Naive thymus-derived CD8-positive, alpha-beta T cell (primary cell): ENCODE results near the gene TBL1X. TPM values are rescaled to one million over a fixed set of nuclear protein-coding genes. Genes with fewer than 3 reads are reported as not detected.
A peak's percentile ranks its signal among the peaks of the same experiment; 100 is the strongest.

ENCODE experiments used
- ATAC-seq, 2 donors: fragments of 150-1000 bp; cut with Tn5 transposase in 1 of 2; sonication (Bioruptor Pico), chemical (Tn5 transposase) in 1 of 2; 1 replicate in 1 of 2; 2 replicates in 1 of 2; pipeline ENCODE4 v1.10.0; 2021; ENCODE audit warnings: mild to moderate bottlenecking in 2 of 2, moderate library complexity in 2 of 2
- POLR2A ChIA-PET: fragments of 350-600 bp; sonication (Branson Sonifier 250); formaldehyde crosslinking; loops from one replicate; lab custom pipeline; 2021; ENCODE audit warnings: antibody characterized with exemption; lab: Charles Lee
- DNase-seq, 10 donors: peaks; one replicate each; pipeline versions ENCODE4 v3.0.0 to v3.0.0-alpha.2; 2020 to 2022
- H3K27ac Mint-ChIP-seq, 10 donors: one replicate each; pipeline ENCODE4 v1.8.0; 2020 to 2022; ENCODE audit warnings: mild to moderate bottlenecking in 10 of 10, mixed read lengths in 10 of 10, moderate library complexity in 4 of 10, inconsistent platforms in 1 of 10
- H3K27me3 Mint-ChIP-seq, 5 donors: one replicate each; pipeline ENCODE4 v1.8.0; 2021 to 2022; ENCODE audit warnings: mixed read lengths in 5 of 5
- H3K36me3 Mint-ChIP-seq, 3 donors: one replicate each; pipeline ENCODE4 v1.8.0; 2020 to 2022; ENCODE audit warnings: mixed read lengths in 3 of 3, mild to moderate bottlenecking in 2 of 3, inconsistent platforms in 1 of 3
- H3K4me1 Mint-ChIP-seq, 4 donors: one replicate each; pipeline ENCODE4 v1.8.0; 2021 to 2022; ENCODE audit warnings: mixed read lengths in 4 of 4
- H3K4me3 Mint-ChIP-seq, 10 donors: one replicate each; pipeline ENCODE4 v1.8.0; 2020 to 2022; ENCODE audit warnings: mild to moderate bottlenecking in 10 of 10, mixed read lengths in 10 of 10, moderate library complexity in 6 of 10, inconsistent platforms in 1 of 10
- H3K9me3 Mint-ChIP-seq, 9 donors: one replicate each; pipeline ENCODE4 v1.8.0; 2020 to 2022; ENCODE audit warnings: mixed read lengths in 9 of 9, mild to moderate bottlenecking in 3 of 9, inconsistent platforms in 1 of 9, moderate library complexity in 1 of 9
- polyA plus RNA-seq, 3 donors: library from polyadenylated mRNA; unstranded; fragments of 300-500 nt; fragmentation: Illumina TruSeq; gene quantifications; one replicate each; pipeline ENCODE4 v1.2.3, GENCODE V29; 2021
- total RNA-seq, 8 experiments: library from RNA in 2 of 8; stranded (reverse) in 2 of 8; gene quantifications; one replicate each; pipeline ENCODE4 v1.2.3 and lab custom pipeline; 2021 to 2026

TBL1X gene
- total and polyA plus RNA-seq, 5 experiments from 2014 or later, result 14.6 to 49.5 (median 23.4) TPM

GRCh38 chrX:9665113-9665512 lies 200.3 kb downstream of the TBL1X start:
- Mint-ChIP-seq H3K4me3 (no peak overlapping the region), H3K9me3 (no peaks in the 10 kb centered on the region), H3K4me1 (peaks cover 0 to 8% (median 4%) of the 10 kb centered on the region in 4 donors), H3K27me3 (no peaks in the 10 kb centered on the region), H3K36me3 (peaks cover 0 to 11% (median 7%) of the 10 kb centered on the region in 3 donors), H3K27ac (no peak overlapping the region)
- no peak for DNase-seq
- ATAC-seq, result no peak
- POLR2A ChIA-PET, result no interaction called here

- Mint-ChIP-seq H3K4me3 (no peak overlapping the region), H3K27me3 (no peaks in the 10 kb centered on the region), H3K36me3 (peaks cover 0 to 23% (median 6%) of the 10 kb centered on the region in 3 donors), H3K4me1 (peaks cover 5 to 17% (median 10%) of the 10 kb centered on the region in 4 donors), H3K27ac (no peak overlapping the region), H3K9me3 (no peaks in the 10 kb centered on the region)
- POLR2A ChIA-PET, result no interaction called here
- ATAC-seq (no peak), DNase-seq (no peak)
These were observed 203.7 kb downstream of the TBL1X start for GRCh38 chrX:9668537-9668936.

DNA sequence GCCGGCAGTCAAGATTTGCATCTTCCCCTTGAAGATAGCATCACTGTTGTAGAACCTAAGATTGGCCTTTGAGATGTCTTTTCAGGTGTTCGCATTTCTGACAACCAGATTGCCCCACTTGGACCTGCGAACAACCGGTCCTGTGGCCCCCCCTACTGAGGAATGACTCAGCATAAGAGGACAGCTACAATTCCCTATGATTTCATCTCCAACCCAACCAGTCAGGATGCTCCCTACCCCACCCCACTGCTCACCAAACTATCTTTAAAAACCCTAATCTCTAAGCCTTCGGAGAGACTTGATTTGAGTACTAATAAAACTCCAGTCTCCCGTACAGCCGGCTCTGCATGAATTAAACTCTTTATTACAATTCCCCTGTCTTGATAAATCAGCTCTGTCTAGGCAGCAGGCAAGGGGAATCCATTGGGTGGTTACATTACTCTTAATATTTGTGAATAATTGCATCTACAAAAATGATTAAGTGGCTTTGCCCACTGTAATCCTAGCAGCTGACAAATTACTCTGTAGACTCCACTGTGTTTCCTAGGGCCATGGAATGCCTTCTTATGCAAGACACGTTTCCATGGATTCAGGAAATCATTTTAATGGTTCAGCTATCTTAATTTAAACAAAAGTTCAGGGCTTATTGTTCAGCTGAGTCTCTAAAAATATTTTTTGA lies 205.4 kb downstream of the TBL1X start:
- no peaks in the 10 kb centered on the region for H3K9me3 Mint-ChIP-seq
- H3K27me3 Mint-ChIP-seq, result no peaks in the 10 kb centered on the region
- H3K36me3 Mint-ChIP-seq, result peaks cover 0 to 23% (median 6%) of the 10 kb centered on the region in 3 donors
- DNase-seq (no peak), ATAC-seq (no peak)
- no peak overlapping the region for H3K27ac Mint-ChIP-seq
- POLR2A ChIA-PET, result no interaction called here
- H3K4me3 Mint-ChIP-seq, result no peak overlapping the region
- peaks cover 5 to 17% (median 12%) of the 10 kb centered on the region in 4 donors for H3K4me1 Mint-ChIP-seq

GRCh38 chrX:9671998-9672397 lies 207.1 kb downstream of the TBL1X start:
- H3K4me3 Mint-ChIP-seq, result no peak overlapping the region
- H3K27me3 Mint-ChIP-seq, result no peaks in the 10 kb centered on the region
- H3K36me3 Mint-ChIP-seq, result peaks cover 0 to 15% (median 7%) of the 10 kb centered on the region in 3 donors
- ATAC-seq, result no peak
- H3K4me1 Mint-ChIP-seq, result peaks cover 10 to 27% (median 15%) of the 10 kb centered on the region in 4 donors
- no peak overlapping the region for H3K27ac Mint-ChIP-seq
- DNase-seq, result no peak
- POLR2A ChIA-PET, result no interaction called here
- H3K9me3 Mint-ChIP-seq, result no peaks in the 10 kb centered on the region

GRCh38 chrX:9676306-9676705 lies 211.4 kb downstream of the TBL1X start:
- Mint-ChIP-seq H3K27me3 (no peaks in the 10 kb centered on the region), H3K27ac (peak overlapping the region in 2 of 10 donors; percentile 41 to 72), H3K4me1 (peaks cover 13 to 38% (median 25%) of the 10 kb centered on the region in 4 donors), H3K4me3 (no peak overlapping the region), H3K36me3 (peaks cover 0 to 20% (median 7%) of the 10 kb centered on the region in 3 donors), H3K9me3 (no peaks in the 10 kb centered on the region)
- POLR2A ChIA-PET, result interaction anchor here (0.6 kb wide), 1 partner anchor 204 kb away, joined by 3 read pairs; no protein-coding TSS in a partner anchor
- DNase-seq (no peak), ATAC-seq (no peak)

DNA sequence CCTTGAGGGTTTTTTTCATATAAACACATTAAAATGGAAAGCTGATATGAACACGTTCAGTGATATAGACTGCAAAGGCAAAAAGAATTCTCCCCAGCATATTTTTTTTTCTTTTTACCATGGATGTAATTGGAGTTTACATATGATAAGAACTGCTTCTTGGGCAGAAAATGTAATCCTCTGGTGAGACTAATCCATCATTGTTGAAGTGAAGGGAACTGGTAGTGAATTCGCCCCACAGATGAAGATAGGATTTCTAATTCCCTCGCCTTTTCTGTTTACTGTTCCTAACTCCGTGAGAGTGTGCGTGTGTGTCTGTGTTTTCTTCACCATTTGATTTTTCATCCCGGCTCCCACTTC lies 211.9 kb downstream of the TBL1X start:
- H3K27me3 Mint-ChIP-seq, result no peaks in the 10 kb centered on the region
- ATAC-seq (no peak), DNase-seq (no peak)
- peak overlapping the region in 3 of 10 donors; percentile 9 to 72 (median 24) for H3K27ac Mint-ChIP-seq
- H3K9me3 Mint-ChIP-seq, result no peaks in the 10 kb centered on the region
- peaks cover 14 to 35% (median 25%) of the 10 kb centered on the region in 4 donors for H3K4me1 Mint-ChIP-seq
- no peak overlapping the region for H3K4me3 Mint-ChIP-seq
- peaks cover 0 to 20% (median 7%) of the 10 kb centered on the region in 3 donors for H3K36me3 Mint-ChIP-seq
- POLR2A ChIA-PET, result interaction anchor here (0.6 kb wide), 1 partner anchor 205 kb away, joined by 3 read pairs; no protein-coding TSS in a partner anchor

- peak overlapping the region in 2 of 10 donors; percentile 4 to 36 for H3K4me3 Mint-ChIP-seq
- H3K4me1 Mint-ChIP-seq, result peaks cover 15 to 30% (median 25%) of the 10 kb centered on the region in 4 donors
- H3K27ac Mint-ChIP-seq, result peak overlapping the region in 4 of 10 donors; percentile 9 to 72 (median 52)
- peaks cover 0 to 21% (median 7%) of the 10 kb centered on the region in 3 donors for H3K36me3 Mint-ChIP-seq
- POLR2A ChIA-PET, result interaction anchor here (0.6 kb wide), 1 partner anchor 205 kb away, joined by 3 read pairs; no protein-coding TSS in a partner anchor
- no peaks in the 10 kb centered on the region for H3K9me3 Mint-ChIP-seq
- ATAC-seq, result peak; percentile 33 to 36
- DNase-seq, result no peak
- no peaks in the 10 kb centered on the region for H3K27me3 Mint-ChIP-seq
These were observed 212.4 kb downstream of the TBL1X start for GRCh38 chrX:9677098-9677739.

- POLR2A ChIA-PET, result no interaction called here
- Mint-ChIP-seq H3K4me1 (peaks cover 10 to 25% (median 22%) of the 10 kb centered on the region in 4 donors), H3K36me3 (peaks cover 0 to 21% (median 3%) of the 10 kb centered on the region in 3 donors), H3K27ac (peak overlapping the region in 2 of 10 donors; percentile 66 to 72), H3K9me3 (no peaks in the 10 kb centered on the region), H3K4me3 (no peak overlapping the region), H3K27me3 (no peaks in the 10 kb centered on the region)
- DNase-seq (no peak), ATAC-seq (no peak)
These were observed 213.5 kb downstream of the TBL1X start for GRCh38 chrX:9678215-9678965.

GRCh38 chrX:9681011-9681410 lies 216.2 kb downstream of the TBL1X start:
- Mint-ChIP-seq H3K9me3 (no peaks in the 10 kb centered on the region), H3K36me3 (peaks cover 0 to 36% (median 6%) of the 10 kb centered on the region in 3 donors), H3K4me1 (peaks cover 10 to 23% (median 19%) of the 10 kb centered on the region in 4 donors), H3K27ac (no peak overlapping the region), H3K4me3 (no peak overlapping the region), H3K27me3 (no peaks in the 10 kb centered on the region)
- POLR2A ChIA-PET, result no interaction called here
- no peak for DNase-seq
- ATAC-seq, result no peak

GRCh38 chrX:9681422-9681821 lies 216.6 kb downstream of the TBL1X start:
- no peak overlapping the region for H3K27ac Mint-ChIP-seq
- POLR2A ChIA-PET, result no interaction called here
- no peak overlapping the region for H3K4me3 Mint-ChIP-seq
- ATAC-seq (no peak), DNase-seq (no peak)
- H3K27me3 Mint-ChIP-seq, result no peaks in the 10 kb centered on the region
- peaks cover 0 to 40% (median 5%) of the 10 kb centered on the region in 3 donors for H3K36me3 Mint-ChIP-seq
- H3K4me1 Mint-ChIP-seq, result peaks cover 10 to 21% (median 16%) of the 10 kb centered on the region in 4 donors
- H3K9me3 Mint-ChIP-seq, result peaks cover 0 to 2% (median 0%) of the 10 kb centered on the region in 9 donors

- peak overlapping the region in 1 of 10 donors; percentile 26 for H3K27ac Mint-ChIP-seq
- DNase-seq, result no peak
- peaks cover 0 to 2% (median 0%) of the 10 kb centered on the region in 9 donors for H3K9me3 Mint-ChIP-seq
- POLR2A ChIA-PET, result no interaction called here
- H3K36me3 Mint-ChIP-seq, result peaks cover 0 to 47% (median 5%) of the 10 kb centered on the region in 3 donors
- H3K27me3 Mint-ChIP-seq, result no peaks in the 10 kb centered on the region
- H3K4me1 Mint-ChIP-seq, result peaks cover 3 to 10% (median 8%) of the 10 kb centered on the region in 4 donors
- H3K4me3 Mint-ChIP-seq, result no peak overlapping the region
- no peak for ATAC-seq
These were observed 217.6 kb downstream of the TBL1X start for GRCh38 chrX:9682456-9682855.

DNA sequence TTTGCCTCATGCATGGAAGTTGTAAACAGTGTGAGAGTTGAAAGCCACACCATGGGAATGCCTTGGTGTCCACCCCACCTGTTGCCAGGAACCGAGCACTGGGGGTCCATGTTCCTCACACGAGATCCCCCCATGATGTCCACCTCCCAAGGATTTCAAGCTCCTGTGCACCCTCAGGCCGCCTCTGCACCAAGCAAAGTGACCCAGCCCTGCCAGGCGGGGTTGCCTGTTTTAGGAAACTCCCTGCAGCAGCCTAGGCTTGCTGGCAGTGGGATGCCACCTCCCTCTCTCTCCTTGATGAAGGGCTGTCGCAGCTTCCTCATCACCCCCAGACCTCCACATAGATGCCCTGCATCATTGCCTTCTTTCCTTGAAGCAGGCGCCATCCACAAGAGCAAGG lies 218.0 kb downstream of the TBL1X start:
- peak overlapping the region in 1 of 10 donors; percentile 9 for H3K27ac Mint-ChIP-seq
- H3K9me3 Mint-ChIP-seq, result peaks cover 0 to 2% (median 0%) of the 10 kb centered on the region in 9 donors
- H3K4me3 Mint-ChIP-seq, result no peak overlapping the region
- peaks cover 2 to 6% (median 5%) of the 10 kb centered on the region in 4 donors for H3K4me1 Mint-ChIP-seq
- POLR2A ChIA-PET, result no interaction called here
- ATAC-seq, result no peak
- peaks cover 0 to 51% (median 5%) of the 10 kb centered on the region in 3 donors for H3K36me3 Mint-ChIP-seq
- no peak for DNase-seq
- no peaks in the 10 kb centered on the region for H3K27me3 Mint-ChIP-seq
